ENCODE data around the gene OR2AP1.
"Not testable (repeated sequence)": the region's sequence is repeated elsewhere in the genome, so short reads cannot be mapped to it uniquely, and the experiment has no call there.

OR2AP1 gene

DNA sequence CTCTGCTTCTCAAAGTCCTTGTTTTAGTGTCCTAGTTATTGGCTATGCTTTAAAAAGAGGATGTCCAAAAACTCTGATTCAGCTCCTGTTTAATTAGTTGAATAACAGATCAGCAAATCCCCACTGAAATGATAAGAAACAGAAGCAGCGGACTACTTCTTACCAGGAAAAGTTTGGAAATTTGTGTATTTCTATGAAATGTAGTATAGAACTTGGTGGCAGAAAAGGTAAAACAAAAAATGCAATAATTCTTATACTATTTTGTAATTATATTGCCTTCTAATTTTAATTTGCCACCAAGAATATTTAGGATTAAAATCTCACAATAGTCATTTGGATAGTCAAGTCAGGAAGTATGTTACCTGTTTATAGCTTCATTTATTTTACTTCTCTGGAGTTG, at the start of gene OR2AP1:
TSS of gene OR2AP1 (plus strand) at position 301 of the 400 bp plus-strand sequence. CDS start 1,947 bp downstream, outside the sequence.
- no peak for DNase-seq

DNA sequence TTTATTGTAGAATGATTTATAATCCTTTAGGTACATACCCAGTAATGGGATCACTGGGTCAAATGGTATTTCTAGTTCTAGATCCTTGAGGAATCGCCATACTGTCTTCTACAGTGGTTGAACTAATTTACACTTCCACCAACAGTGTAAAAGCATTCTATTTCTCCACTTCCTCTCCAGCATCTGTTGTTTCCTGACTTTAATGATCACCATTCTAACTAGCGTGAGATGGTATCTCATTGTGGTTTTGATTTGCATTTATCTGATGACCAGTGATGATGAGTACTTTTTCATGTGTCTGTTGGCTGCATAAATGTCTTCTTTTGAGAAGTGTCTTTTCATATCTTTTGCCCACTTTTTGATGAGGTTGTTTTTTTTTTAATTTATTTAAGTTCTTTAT, 24.0 kb upstream of the OR2AP1 start:
- DNase-seq: not testable (repeated sequence)

DNA sequence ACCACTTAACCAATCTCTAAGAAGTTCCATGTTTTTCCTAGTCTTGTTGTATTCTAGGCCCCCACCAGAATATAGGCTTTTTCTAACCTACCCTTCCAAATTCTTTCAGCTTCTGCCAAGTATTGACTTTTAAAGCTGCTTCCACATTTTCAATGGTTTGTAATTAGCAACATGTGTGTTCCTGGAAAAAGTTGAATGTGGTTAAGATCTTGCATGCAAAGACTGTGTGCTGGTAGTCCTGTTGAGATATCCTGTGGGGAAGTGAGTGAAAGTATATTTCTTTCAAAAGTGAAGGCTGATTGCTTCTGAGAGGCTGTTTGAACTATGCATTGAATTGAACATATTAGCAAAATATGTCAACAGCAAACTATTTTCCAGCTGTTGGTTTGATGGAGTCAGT, 23.5 kb upstream of the OR2AP1 start:
- no peak for DNase-seq

DNA sequence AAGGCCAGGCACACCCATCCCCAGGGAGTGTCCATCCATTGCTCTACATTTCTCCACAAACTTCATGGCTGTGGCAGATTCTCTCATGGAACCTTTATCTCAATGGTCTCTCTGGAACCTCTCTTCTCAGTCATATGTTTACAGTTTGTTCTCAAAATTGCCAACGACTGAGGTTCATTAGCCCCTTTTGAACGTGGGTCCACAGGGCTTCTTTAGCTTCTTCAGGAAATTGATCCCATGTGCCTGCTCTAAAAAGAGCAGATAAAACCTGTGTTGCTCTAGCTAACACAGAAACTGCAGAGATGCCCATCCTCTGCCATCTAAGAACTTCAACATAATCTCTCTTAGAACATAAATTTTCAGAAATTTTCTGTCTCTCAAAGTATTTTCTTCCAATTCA, 23.0 kb upstream of the OR2AP1 start, which contains the start of gene OR6C4:
TSS of gene OR6C4 (plus strand) at position 301 of the 400 bp plus-strand sequence. CDS start 1,625 bp downstream, outside the sequence.
- no peak for DNase-seq

DNA sequence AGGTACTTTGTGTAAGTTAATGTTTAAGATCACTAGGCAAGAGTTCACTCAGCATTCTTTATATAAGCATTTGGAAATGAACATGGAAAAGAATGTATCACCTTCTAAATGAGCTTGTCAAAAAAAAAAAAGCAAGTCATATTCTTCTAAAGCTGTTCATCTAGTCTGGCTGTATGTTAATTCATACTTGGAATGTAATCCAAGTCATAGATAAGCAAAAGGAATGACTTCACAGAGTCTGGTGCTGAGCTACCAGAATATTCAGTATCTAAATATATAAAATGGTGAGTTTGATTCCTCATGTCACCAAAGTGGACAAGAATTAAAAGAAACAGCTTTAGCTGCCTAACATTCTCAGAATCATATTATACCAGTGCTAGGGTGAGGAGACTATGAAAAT, 18.0 kb upstream of the OR2AP1 start:
- DNase-seq: no peak

DNA sequence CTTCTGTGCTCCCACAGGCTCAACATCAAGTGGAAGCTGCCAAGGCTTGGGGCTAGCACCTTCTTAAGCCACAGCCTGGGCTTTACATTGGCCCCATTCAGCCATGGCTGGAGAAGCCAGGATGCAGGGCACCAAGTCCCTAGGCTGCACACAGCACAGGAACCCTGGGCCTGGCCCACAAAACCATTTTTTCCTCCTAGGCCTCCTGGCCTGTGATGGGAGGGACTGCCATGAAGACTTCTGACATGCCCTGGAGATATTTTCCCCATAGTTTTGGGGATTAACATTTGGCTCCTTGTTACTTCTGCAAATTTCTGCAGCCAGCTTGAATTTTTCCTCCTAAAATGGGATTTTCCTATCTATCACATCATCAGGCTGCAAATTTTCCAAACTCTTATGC, 2.2 kb upstream of the OR2AP1 start:
- not testable (repeated sequence) for DNase-seq

DNA sequence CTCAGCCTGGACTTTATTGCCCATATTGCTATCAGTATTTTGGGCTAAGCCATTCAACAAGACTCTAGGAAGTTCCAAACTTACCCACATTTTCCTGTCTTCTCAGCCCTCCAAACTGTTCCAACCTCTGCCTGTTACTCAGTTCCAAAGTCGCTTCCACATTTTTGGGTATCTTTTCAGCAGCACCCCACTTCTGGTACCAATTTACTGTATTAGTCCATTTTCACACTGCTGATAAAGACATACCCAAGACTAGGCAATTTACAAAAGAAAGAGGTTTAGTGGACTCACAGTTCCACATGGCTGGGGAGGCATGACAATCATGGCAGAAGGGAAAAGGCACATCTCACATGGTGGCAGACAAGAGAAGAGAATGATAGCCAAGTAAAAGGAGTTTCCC, 1.6 kb upstream of the OR2AP1 start:
- not testable (repeated sequence) for DNase-seq

DNA sequence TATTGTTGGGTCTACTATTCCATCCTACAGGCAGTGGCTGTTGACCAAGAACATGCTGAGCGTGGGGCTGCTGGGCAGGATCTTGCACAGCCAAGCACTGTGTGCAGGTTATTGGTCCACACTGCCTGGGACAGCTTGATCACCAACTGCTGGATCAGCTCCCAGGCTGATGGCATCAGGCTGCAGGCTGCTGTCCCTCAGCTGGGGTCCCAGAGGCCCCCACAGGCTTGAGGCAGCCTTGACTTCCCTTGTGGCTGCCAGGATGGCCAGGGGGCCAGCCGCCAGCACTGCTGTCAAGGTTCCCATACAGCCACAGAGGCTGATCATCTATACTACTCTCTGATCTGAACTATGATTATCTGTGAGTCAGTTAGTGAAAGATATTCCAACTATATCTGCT, 9.8 kb downstream of the OR2AP1 start:
- no peak for DNase-seq

DNA sequence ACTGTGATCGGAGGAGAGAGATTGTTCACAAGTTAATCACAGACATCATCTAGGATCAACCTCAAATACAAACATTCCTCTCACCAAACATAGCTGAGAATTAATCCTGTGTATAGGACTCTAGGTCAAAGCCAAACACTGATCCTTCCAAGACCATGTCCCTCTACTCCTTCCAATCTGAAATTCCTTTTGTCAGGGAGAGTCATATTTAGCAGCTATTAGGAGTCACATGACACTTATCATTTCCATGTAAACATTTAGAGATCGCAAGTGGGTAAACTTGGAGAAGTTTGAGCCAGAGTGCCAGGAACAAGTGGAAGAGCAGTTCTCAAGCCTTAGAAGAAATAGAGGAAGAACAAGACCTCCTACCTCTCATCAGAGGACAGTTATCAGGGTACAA, 13.5 kb downstream of the OR2AP1 start:
- no peak for DNase-seq

DNA sequence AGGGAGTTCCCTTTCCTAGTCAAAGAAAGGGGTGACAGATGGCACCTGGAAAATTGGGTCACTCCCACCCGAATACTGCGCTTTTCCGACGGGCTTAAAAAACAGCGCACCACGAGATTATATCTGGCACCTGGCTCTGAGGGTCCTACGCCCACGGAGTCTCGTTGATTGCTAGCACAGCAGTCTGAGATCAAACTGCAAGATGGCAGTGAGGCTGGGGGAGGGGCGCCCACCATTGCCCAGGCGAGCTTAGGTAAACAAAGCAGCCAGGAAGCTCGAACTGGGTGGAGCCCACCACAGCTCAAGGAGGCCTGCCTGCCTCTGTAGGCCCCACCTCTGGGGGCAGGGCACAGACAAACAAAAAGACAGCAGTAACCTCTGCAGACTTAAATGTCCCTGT, 17.9 kb downstream of the OR2AP1 start:
- not testable (repeated sequence) for DNase-seq

DNA sequence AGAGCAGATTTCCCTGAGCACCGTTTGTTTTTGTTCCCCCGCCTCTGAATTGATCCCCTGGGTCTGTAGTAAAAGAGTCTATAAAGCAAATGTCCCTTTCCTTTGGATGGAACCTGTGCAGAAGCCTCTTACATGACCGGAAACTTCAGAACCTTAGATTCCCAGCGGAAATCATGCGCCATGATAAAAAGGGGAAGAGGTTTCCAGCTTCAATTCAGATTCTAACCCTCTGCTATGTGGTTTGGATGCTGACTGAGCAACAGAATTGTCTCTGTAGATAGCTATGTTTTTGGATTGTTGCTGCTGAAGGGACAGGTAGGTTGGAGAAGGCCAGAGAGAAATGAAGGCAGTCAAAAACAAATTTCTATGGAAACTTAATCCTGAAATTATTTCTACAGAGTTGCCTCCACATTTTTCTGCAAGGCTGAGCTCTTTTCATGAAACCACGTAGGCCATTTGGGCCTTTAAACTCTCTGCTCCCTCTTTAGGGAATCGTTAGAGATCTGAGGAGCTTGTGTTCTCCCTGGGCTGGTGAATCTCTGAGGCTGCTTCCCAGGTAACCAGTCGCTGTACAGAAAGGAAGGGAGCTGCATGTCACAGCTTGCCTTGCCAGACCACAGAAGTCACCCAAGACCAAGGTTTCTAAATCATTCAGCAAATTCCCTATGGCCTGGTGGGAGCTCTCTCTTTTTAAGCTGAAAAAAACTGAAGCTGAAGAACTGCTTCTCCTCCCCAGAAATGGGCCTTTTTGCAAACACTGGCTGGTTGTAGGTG, 35.7 kb downstream of the OR2AP1 start:
- DNase-seq: no peak

DNA sequence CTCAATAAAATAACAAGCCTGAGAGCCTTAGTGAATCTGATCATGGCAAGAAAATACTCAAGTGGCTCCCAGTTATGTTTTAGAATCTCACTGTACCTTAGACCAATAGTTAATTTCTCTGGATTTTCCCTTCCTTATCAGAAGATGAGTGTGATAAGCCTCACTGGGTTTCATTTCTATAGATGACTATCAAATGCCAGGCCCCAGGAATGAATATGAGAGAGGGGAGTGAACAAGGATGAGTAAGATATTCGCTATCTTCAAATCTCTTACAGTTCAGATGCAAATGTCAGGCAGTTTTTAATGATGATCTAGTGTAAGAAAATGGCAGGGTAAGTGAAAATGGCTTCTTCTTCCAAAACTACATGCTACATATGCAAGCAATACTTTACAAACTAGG, 38.3 kb downstream of the OR2AP1 start:
- DNase-seq: no peak

DNA sequence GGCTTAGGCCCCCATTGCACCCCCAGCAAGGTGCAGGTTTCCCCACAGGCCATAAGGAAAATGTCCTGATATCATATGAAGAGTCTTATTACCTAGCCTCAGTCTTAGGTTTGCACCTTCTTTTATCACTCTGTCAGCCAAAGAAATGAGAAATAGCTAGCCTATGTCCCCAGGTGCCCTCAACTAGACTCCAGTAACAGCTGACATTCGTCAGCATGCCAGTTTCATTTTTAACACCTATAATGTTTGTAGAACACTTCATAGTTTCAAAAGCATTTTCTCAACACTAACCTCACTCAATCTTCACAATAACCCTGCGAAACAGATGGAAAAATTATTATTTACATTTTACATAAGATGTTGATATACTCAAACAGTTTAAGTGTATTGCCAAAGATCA, 40.4 kb downstream of the OR2AP1 start:
- no peak for DNase-seq

DNA sequence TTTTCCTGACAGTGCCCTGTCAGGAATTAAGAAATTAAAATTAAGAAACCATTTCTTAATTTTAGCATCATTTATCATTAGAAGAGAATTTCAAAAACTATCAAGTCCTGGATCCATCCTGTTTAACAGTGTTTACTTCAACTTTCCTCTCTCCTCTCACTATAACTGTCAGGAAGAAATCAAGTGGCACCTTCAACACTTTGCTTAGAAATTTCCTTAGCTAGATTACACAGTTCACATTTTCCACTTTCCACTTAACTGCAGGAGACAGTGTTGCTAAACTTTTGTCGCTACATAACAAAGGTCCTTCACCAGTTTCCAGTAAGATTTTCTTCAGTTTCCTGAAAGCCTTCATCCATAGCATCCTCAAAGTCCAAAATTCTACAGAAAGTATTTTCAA, 42.5 kb downstream of the OR2AP1 start:
- no peak for DNase-seq

DNA sequence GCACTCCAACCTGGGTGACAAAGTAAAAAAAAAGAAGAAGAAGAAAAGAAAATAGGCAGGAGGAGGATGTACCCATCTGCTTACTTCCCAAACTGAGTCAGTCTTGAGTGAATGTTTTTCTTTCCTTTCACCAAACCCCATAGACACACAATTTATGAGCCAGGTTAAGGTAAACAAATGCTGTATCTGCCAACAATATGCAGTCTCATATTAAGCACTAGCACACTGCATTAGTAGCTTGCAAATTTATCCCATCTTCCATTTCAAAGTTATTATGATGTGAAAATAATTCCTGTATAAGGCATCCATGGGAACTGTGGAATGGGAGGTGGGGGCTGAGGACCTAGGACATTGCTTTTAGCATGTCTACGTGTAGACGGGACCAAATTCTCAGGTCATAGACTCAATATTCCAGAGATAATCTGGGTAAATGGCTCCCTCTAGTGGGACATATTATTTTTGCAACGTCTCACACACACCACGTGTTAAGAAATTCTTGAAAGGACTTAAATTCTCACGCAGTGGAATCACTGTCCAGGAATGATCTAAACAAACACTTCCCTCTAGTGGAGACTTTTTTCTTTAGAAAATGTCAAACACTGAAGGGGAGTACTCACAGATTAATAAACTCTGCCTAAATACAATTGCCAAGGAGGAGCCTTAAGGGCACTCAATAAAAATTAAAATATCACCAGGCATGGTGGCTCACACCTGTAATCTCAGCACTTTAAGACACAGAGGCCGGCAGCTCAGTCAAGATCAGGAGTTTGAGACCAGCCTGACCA, 47.3 kb downstream of the OR2AP1 start:
- DNase-seq: peak; percentile 80

DNA sequence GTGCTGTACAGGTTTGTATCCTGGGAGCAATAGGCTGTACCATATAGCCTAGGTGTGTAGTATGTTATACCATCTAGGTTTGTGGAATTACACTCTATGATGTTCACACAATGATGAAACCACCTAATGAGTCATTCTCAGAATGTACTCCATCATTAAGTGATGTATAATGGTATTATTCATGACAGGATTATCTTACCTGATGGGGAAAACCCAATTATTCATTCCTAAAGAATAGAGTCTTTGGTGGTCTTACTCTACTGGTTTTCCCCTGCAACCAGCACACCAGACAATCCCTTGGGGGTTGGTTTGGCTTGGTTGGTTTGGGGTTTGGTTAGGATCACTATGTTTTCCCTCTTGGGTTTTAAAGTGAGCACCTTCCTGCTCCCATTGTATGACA, 51.8 kb downstream of the OR2AP1 start:
- no peak for DNase-seq

Data from NCI-H2171 treated with DMSO at 0.1 percent for 48 hours (cell line).